Fibroblast of lung (primary cell): ENCODE measurements around the gene RPS6KL1.

Experiments
- EZH2 ChIP-seq: IDR thresholded peaks from 2 replicates; pipeline ENCODE4 v1.5.1; 2012; ENCODE audit warnings: low read length, control low read depth, mild to moderate bottlenecking; ENCODE audit errors: missing control alignments
- TF ChIP-seq, protein P1 (sequence below), 2 donors: IDR thresholded peaks in 1 of 2; conservative IDR thresholded peaks in 1 of 2; 1 replicate in 1 of 2; 2 replicates in 1 of 2; pipeline ENCODE4 v1.5.1; 2011 to 2012; ENCODE audit warnings: low read length in 2 of 2, control low read depth in 1 of 2, inconsistent platforms in 1 of 2, low read depth in 1 of 2, mild to moderate bottlenecking in 1 of 2

DNA sequence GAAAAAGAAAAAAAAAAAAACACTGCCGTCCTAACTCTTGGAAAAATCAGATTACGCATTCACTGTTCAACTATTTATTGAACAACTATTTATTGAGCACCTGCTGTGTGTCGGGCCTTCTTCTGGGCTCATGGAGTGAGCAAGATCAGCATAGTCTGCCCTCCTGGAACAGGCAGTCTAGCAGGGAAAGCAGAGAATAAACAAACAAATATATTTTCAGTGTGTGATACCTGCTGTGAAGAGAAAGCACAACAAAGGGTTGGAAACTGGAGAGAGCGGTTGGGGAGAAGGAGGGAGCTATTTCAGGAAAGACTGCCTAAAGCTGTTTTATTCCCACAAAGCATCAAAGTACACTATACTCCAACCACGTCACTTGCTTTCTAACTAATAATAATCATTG, 57.9 kb downstream of the RPS6KL1 start:
- TF ChIP-seq, protein P1, sequence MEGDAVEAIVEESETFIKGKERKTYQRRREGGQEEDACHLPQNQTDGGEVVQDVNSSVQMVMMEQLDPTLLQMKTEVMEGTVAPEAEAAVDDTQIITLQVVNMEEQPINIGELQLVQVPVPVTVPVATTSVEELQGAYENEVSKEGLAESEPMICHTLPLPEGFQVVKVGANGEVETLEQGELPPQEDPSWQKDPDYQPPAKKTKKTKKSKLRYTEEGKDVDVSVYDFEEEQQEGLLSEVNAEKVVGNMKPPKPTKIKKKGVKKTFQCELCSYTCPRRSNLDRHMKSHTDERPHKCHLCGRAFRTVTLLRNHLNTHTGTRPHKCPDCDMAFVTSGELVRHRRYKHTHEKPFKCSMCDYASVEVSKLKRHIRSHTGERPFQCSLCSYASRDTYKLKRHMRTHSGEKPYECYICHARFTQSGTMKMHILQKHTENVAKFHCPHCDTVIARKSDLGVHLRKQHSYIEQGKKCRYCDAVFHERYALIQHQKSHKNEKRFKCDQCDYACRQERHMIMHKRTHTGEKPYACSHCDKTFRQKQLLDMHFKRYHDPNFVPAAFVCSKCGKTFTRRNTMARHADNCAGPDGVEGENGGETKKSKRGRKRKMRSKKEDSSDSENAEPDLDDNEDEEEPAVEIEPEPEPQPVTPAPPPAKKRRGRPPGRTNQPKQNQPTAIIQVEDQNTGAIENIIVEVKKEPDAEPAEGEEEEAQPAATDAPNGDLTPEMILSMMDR (conservative IDR thresholded peaks at IDR 0.05 in 1 of 2, IDR thresholded peaks at IDR 0.05 in 1 of 2; ENCODE audit: low read depth in 1 of 2, low read length in 2 of 2) = no peak
- no peak for TF ChIP-seq EZH2
